ENCODE data around the gene APOH. TPM values are rescaled to one million over a fixed set of nuclear protein-coding genes. Genes with fewer than 3 reads are reported as not detected.

Gene APOH
- total RNA-seq, 1 experiment from 2014 or later = not detected

GRCh38 chr17:66171172-66171571, 58.0 kb downstream of the APOH start:
- POLR2A ChIA-PET = no interaction called here
- no peak for TF ChIP-seq CTCF (IDR thresholded peaks at IDR 0.05; ENCODE audit: unreplicated experiment)
- H3K27me3 Mint-ChIP-seq (ENCODE audit: insufficient read depth, unreplicated experiment) = no peaks in the 10 kb centered on the region
- no peak for DNase-seq (ENCODE audit: unreplicated experiment)
- CTCF ChIA-PET = no interaction called here
- H3K4me3 Mint-ChIP-seq (ENCODE audit: unreplicated experiment) = no peak overlapping the region
- H3K27ac Mint-ChIP-seq (ENCODE audit: low read depth, unreplicated experiment) = no peak overlapping the region
- no peaks in the 10 kb centered on the region for H3K4me1 Mint-ChIP-seq (ENCODE audit: insufficient read depth, unreplicated experiment)
- intact Hi-C loops (cut with micrococcal nuclease) = no loop called here
- no TSS peak for BruUV-seq (replicated peaks)
- H3K36me3 Mint-ChIP-seq (ENCODE audit: insufficient read depth, unreplicated experiment) = no peaks in the 10 kb centered on the region
- no peaks in the 10 kb centered on the region for H3K9me3 Mint-ChIP-seq (ENCODE audit: unreplicated experiment)

GRCh38 chr17:66169839-66170238, 59.4 kb downstream of the APOH start:
- H3K27ac Mint-ChIP-seq (ENCODE audit: low read depth, unreplicated experiment) = no peak overlapping the region
- no peak for DNase-seq (ENCODE audit: unreplicated experiment)
- ChIA-PET POLR2A (no interaction called here), CTCF (interaction anchor here (0.6 to 8.1 kb wide), 3 partner anchors 77 to 937 kb away, joined by 3 to 80 read pairs (median 4); no protein-coding TSS in a partner anchor)
- no peaks in the 10 kb centered on the region for H3K36me3 Mint-ChIP-seq (ENCODE audit: insufficient read depth, unreplicated experiment)
- no peaks in the 10 kb centered on the region for H3K4me1 Mint-ChIP-seq (ENCODE audit: insufficient read depth, unreplicated experiment)
- intact Hi-C loops (cut with micrococcal nuclease) = loop anchor here (5.0 to 10.0 kb wide), 2 partner anchors 183 to 605 kb away; partner anchors contain the start of gene AXIN2
- TF ChIP-seq CTCF (IDR thresholded peaks at IDR 0.05; ENCODE audit: unreplicated experiment) = no peak
- no peak overlapping the region for H3K4me3 Mint-ChIP-seq (ENCODE audit: unreplicated experiment)
- no TSS peak for BruUV-seq (replicated peaks)
- H3K27me3 Mint-ChIP-seq (ENCODE audit: insufficient read depth, unreplicated experiment) = no peaks in the 10 kb centered on the region
- no peaks in the 10 kb centered on the region for H3K9me3 Mint-ChIP-seq (ENCODE audit: unreplicated experiment)

- DNase-seq (ENCODE audit: unreplicated experiment) = no peak
- Mint-ChIP-seq H3K27me3 (ENCODE audit: insufficient read depth, unreplicated experiment) (no peaks in the 10 kb centered on the region), H3K27ac (ENCODE audit: low read depth, unreplicated experiment) (no peak overlapping the region), H3K4me3 (ENCODE audit: unreplicated experiment) (no peak overlapping the region), H3K36me3 (ENCODE audit: insufficient read depth, unreplicated experiment) (no peaks in the 10 kb centered on the region), H3K9me3 (ENCODE audit: unreplicated experiment) (no peaks in the 10 kb centered on the region), H3K4me1 (ENCODE audit: insufficient read depth, unreplicated experiment) (no peaks in the 10 kb centered on the region)
- no peak for TF ChIP-seq CTCF (IDR thresholded peaks at IDR 0.05; ENCODE audit: unreplicated experiment)
- ChIA-PET CTCF (interaction anchor here (0.6 to 8.1 kb wide), 5 partner anchors 35 to 935 kb away, joined by 3 to 80 read pairs (median 7); no protein-coding TSS in a partner anchor), POLR2A (no interaction called here)
- intact Hi-C loops (cut with micrococcal nuclease) = loop anchor here (5.0 to 10.0 kb wide), 2 partner anchors 180 to 603 kb away; partner anchors contain the start of gene AXIN2
- BruUV-seq (replicated peaks) = no TSS peak
These were observed 61.9 kb downstream of the APOH start for GRCh38 chr17:66167189-66167815.

GRCh38 chr17:66165537-66166123, 63.6 kb downstream of the APOH start:
- DNase-seq (ENCODE audit: unreplicated experiment) = peak; percentile 61
- ChIA-PET CTCF (interaction anchor here (0.5 to 8.1 kb wide), 9 partner anchors 12 to 933 kb away, joined by 3 to 80 read pairs (median 4); no protein-coding TSS in a partner anchor), POLR2A (no interaction called here)
- H3K4me3 Mint-ChIP-seq (ENCODE audit: unreplicated experiment) = no peak overlapping the region
- BruUV-seq (replicated peaks) = no TSS peak
- no peaks in the 10 kb centered on the region for H3K9me3 Mint-ChIP-seq (ENCODE audit: unreplicated experiment)
- intact Hi-C loops (cut with micrococcal nuclease) = loop anchor here (1.0 to 10.0 kb wide), 4 partner anchors 178 to 934 kb away; partner anchors contain the start of gene AXIN2
- TF ChIP-seq CTCF (IDR thresholded peaks at IDR 0.05; ENCODE audit: unreplicated experiment) = peak; percentile 75
- no peak overlapping the region for H3K27ac Mint-ChIP-seq (ENCODE audit: low read depth, unreplicated experiment)
- H3K27me3 Mint-ChIP-seq (ENCODE audit: insufficient read depth, unreplicated experiment) = no peaks in the 10 kb centered on the region
- H3K4me1 Mint-ChIP-seq (ENCODE audit: insufficient read depth, unreplicated experiment) = no peaks in the 10 kb centered on the region
- H3K36me3 Mint-ChIP-seq (ENCODE audit: insufficient read depth, unreplicated experiment) = no peaks in the 10 kb centered on the region

Other genes starting within 250 kb of the APOH start
- 8.1 and 12.5 TPM in 2 replicates for gene CEP112, start 37.3 kb downstream of the APOH start, total RNA-seq (2022)
- 20.7 and 22.8 TPM in 2 replicates for gene PRKCA, start 73.2 kb upstream of the APOH start, total RNA-seq (2022)

All from MCF 10A (cell line).